Adrenal gland (tissue), 12 donors: ENCODE data around the gene RPS2. TPM values are rescaled to one million over a fixed set of nuclear protein-coding genes. Genes with fewer than 3 reads are reported as not detected.
A peak's percentile ranks its signal among the peaks of the same experiment; 100 is the strongest.

Experiments
- DNase-seq, 7 donors: peaks; one replicate each; pipeline ENCODE4 v3.0.0-alpha.2; 2019 to 2020
- H3K27ac ChIP-seq, 5 donors: fragments of 200-600 bp; sonication (generic) in 4 of 5; 1 replicate in 3 of 5; 2 replicates in 2 of 5; pipeline versions ENCODE4 v1.5.1 to v1.8.0; 2016 to 2020; ENCODE audit warnings: mild to moderate bottlenecking in 1 of 5
- H3K27me3 ChIP-seq: fragments of 200-600 bp; 2 replicates; pipeline ENCODE4 v1.8.0; 2021
- H3K36me3 ChIP-seq, 2 donors: fragments of 200-600 bp; replicated peaks in 1 of 2; 1 replicate in 1 of 2; 2 replicates in 1 of 2; pipeline versions ENCODE4 v1.5.1 to v1.8.0; 2018 to 2022
- H3K4me1 ChIP-seq, 2 donors: fragments of 200-600 bp; replicated peaks in 1 of 2; 1 replicate in 1 of 2; 2 replicates in 1 of 2; pipeline versions ENCODE4 v1.5.1 to v1.8.0; 2018 to 2021
- H3K4me3 ChIP-seq, 4 donors: fragments of 200-600 bp; sonication (generic) in 3 of 4; one replicate each; pipeline ENCODE4 v1.5.1; 2016 to 2018
- H3K9me3 ChIP-seq, 3 donors: fragments of 200-600 bp; sonication (generic) in 1 of 3; replicated peaks in 1 of 3; 1 replicate in 2 of 3; 2 replicates in 1 of 3; pipeline versions ENCODE4 v1.5.1 to v1.8.0; 2016 to 2021
- POLR2A ChIP-seq, 2 donors: fragments of 450-650 bp; IDR thresholded peaks; one replicate each; pipeline ENCODE4 v1.6.1; 2017; ENCODE audit warnings: antibody characterized with exemption in 2 of 2, mild to moderate bottlenecking in 2 of 2, moderate library complexity in 1 of 2
- WGBS, 4 donors: extraction: QIAGEN DNeasy Blood & Tissue Kit in 2 of 4; methylation state at CpG; one replicate each; pipeline versions ENCODE4 v1.1.5 to v1.1.7; 2013 to 2017; 5-methylcytosine and 5-hydroxymethylcytosine counted together
- intact Hi-C, 2 donors: fragments of 100-400 bp; cut with DNase I; formaldehyde crosslinking; loops; one replicate each; pipeline versions ENCODE4 v1.14.1 to v1.15.0; 2022 to 2023
- polyA plus RNA-seq, 3 donors: library from polyadenylated mRNA; stranded (reverse); fragments of 200-250 nt in 2 of 3; fragments of 350-450 nt in 1 of 3; fragmentation: Illumina TruSeq in 1 of 3; extraction: RNeasy Lipid Tissue Mini Kit (QIAGEN cat#74804) in 1 of 3; gene quantifications; one replicate each; pipeline ENCODE4 v1.2.3, GENCODE V29; 2013 to 2014
- total RNA-seq, 9 donors: library from RNA; depleted of rRNA in 4 of 9; stranded (reverse); fragments of >200 nt in 4 of 9; fragments of 120-200 nt in 1 of 9; fragmentation: NEBNext Ultra II Directional in 1 of 9; extraction: Animal tissue kit (Norgen Biotek cat#: 25700) in 1 of 9; gene quantifications; one replicate each; pipeline versions ENCODE4 v1.1.0 to v1.2.4, GENCODE V29; 2013 to 2023
- TF ChIP-seq, protein P1 (sequence below), 6 experiments: fragments of 450-650 bp in 4 of 6; fragments of 200-600 bp in 2 of 6; sonication (generic) in 1 of 6; IDR thresholded peaks; 1 replicate in 5 of 6; 2 replicates in 1 of 6; pipeline versions ENCODE4 v1.5.1 to v1.8.0; 2016 to 2021; ENCODE audit warnings: antibody characterized with exemption in 6 of 6, mild to moderate bottlenecking in 2 of 6, moderate library complexity in 1 of 6
- donor health status: healthy with polysubstance abuse.
- donor health status: Bipolar disorder and iron deficiency.
- donor health status: DM: yes; HTN: yes; CAD: no.
- donor health status: DM: no; HTN: no; CAD: no.
- donor health status: DM: no; HTN: no; CAD: no.
- donor health status: DM: yes; HTN: yes; CAD: no.

The RPS2 gene
- total and polyA plus RNA-seq, 12 donors: 1,045 to 4,016 (median 1,739) TPM

DNA sequence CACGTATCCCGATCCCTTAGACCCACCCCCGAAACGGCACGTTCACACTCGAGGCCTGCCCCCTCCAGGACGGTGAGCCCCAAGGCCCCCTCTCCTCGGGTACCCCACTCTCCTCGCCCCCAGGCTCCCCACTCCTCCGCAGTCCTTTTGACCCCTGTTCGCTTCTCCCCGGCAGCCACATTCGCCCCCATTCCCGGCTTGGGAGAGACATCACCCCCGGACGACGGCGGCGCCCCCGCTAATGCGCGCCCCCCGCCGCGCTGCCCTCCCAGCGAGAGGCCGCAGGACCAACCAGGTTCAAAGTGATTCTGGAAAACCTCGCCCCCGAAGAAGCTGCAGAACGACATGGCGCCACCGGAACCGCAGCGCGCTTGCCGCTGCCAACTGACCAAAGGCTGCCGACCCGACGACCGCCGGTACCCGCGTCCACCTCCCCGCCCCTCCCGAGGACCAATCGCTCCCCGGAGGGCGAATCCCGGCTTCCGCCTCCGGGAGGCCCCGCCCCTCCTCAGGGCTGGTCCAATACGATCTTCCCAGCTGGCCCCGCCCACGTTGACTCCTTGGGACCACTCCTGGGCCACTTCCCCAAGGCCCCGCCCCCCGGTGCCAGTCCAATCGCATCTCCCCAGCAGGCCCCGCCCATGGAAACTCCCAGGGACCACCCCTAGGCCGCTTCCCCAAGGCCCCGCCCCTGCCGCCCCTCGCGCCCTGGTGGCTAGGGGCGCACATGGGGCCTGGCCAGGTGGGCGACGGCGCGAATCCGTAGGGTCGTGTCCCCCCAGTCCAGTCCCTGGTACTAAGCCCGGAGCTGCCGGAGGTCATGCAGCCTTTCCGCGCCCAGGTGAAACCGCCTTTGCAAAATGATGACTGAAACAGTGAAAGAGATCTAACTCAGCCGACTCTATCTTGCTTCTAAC, 21.6 kb downstream of the RPS2 start, which contains the start of gene MSRB1:
MSRB1 (minus strand) TSS at position 390 of the 917 bp plus-strand sequence; CDS start at position 347, 43 bp downstream.
- DNase-seq: peak; percentile 99 to 100 (median 100)
- 0 to 1% (median 1%) methylated on average over 20 to 77 of the region's 77 CpGs for WGBS, 4 donors
- Histone ChIP-seq H3K36me3 (peaks cover 0 to 24% of the 10 kb centered on the region in 2 donors), H3K4me3 (peak within 1 kb of the TSS; percentile 49 to 86 (median 58)), H3K9me3 (no peaks in the 10 kb centered on the region), H3K27ac (peak within 1 kb of the TSS in 3 of 5 donors; percentile 40 to 88 (median 40)), H3K4me1 (peaks cover 7 to 11% of the 10 kb centered on the region in 2 donors), H3K27me3 (no peaks in the 10 kb centered on the region)
- TF ChIP-seq, protein P1, sequence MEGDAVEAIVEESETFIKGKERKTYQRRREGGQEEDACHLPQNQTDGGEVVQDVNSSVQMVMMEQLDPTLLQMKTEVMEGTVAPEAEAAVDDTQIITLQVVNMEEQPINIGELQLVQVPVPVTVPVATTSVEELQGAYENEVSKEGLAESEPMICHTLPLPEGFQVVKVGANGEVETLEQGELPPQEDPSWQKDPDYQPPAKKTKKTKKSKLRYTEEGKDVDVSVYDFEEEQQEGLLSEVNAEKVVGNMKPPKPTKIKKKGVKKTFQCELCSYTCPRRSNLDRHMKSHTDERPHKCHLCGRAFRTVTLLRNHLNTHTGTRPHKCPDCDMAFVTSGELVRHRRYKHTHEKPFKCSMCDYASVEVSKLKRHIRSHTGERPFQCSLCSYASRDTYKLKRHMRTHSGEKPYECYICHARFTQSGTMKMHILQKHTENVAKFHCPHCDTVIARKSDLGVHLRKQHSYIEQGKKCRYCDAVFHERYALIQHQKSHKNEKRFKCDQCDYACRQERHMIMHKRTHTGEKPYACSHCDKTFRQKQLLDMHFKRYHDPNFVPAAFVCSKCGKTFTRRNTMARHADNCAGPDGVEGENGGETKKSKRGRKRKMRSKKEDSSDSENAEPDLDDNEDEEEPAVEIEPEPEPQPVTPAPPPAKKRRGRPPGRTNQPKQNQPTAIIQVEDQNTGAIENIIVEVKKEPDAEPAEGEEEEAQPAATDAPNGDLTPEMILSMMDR (IDR thresholded peaks at IDR 0.05): peak in 2 of 6 experiments; percentile 7 to 22
- peak; percentile 83 to 90 for TF ChIP-seq POLR2A (IDR thresholded peaks at IDR 0.05)
- intact Hi-C loops: no loop called here

DNA sequence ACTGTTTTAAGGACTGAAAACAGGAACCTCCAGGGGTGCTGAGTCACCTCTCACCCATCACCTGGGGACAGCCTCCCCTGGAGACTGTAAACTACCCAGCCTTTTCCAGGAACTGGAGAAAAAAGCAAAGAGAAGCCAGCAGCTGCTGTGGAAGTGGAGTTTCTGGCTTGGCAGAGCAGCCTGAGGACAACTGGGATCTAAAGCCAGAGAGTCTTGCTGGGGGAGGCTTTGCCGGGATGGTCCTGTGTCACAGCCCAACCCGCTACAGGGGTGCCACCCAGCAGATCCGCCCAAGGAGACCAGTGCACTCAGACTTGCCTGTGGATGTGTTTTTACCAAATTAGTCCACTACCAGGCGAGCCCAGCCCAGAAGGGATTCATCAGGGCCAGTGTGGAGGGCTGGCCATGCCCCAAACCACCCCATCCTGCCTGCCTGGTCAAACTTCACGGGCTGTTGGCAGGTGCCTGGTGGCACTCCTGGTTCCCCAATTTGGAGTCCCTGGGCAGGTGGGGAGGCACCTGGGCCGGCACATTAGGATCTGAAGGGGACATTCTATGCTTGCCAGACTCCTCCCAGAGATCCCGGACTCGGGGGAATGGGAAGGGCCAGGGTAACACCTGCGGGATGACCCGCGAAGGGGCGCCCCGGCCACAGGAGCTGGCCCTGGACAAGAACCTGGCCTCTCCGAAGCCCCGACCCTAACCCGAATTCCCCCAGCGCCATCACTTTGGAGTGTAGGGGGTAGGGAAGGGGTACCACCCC, 22.4 kb downstream of the RPS2 start:
- no peaks in the 10 kb centered on the region for H3K9me3 ChIP-seq
- H3K36me3 ChIP-seq: peaks cover 0 to 30% of the 10 kb centered on the region in 2 donors
- peak overlapping the region in 2 of 5 donors; percentile 40 to 88 for H3K27ac ChIP-seq
- H3K4me3 ChIP-seq: peak overlapping the region; percentile 25 to 86 (median 58)
- no peak for DNase-seq
- TF ChIP-seq, protein P1 (IDR thresholded peaks at IDR 0.05): no peak
- no peak for TF ChIP-seq POLR2A (IDR thresholded peaks at IDR 0.05)
- no peaks in the 10 kb centered on the region for H3K27me3 ChIP-seq
- intact Hi-C loops: no loop called here
- peaks cover 7 to 11% of the 10 kb centered on the region in 2 donors for H3K4me1 ChIP-seq
- WGBS, 4 donors: 18 to 70% (median 40%) methylated on average over 2 to 17 of the region's 17 CpGs

DNA sequence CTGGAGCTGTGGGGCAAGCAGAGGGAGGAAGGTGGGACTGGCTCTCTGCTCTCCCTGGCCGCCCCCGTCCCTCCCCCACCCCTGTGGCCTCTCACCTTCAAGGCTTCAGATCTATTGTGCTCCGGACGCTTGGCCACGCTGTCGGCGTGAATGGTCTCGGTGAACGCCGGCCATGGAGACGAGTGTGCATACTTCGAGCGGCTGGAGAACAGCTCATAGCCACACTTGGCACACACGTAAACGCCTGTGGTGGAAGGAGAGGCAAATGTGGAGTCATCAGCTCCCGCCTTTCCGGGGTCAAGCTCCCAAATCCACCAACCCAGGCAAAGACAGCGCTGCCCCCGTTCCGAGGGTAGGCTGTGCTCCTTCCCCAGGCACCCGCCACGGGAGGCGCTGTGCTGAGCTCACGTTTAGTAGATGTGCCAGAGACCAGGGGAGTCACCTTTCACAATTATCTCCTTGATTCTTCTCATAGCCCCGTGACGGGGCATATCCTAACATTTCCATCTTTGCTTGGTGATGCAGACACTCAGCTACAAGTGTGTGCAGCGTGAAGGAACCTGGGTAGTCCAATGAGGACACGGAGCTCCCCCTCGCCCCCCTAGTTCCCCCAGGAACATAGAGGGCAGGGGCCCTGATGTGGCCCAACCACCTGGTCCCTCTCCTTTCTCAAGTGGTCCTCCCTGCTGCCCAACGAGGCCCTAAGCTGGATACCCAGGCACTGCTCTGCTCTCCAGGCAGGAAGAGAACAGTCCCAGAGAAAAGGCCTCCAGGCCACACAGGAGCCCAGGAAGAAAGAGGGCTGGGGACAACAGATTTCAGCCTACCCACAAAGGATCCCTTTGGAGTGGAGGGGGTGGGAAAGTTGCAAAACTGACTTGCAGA, 23.2 kb downstream of the RPS2 start:
- Histone ChIP-seq H3K27ac (no peak overlapping the region), H3K27me3 (no peaks in the 10 kb centered on the region), H3K36me3 (peaks cover 0 to 30% of the 10 kb centered on the region in 2 donors), H3K4me1 (peaks cover 7 to 11% of the 10 kb centered on the region in 2 donors), H3K4me3 (no peak overlapping the region), H3K9me3 (no peaks in the 10 kb centered on the region)
- no peak for TF ChIP-seq POLR2A (IDR thresholded peaks at IDR 0.05)
- TF ChIP-seq, protein P1 (IDR thresholded peaks at IDR 0.05): no peak
- DNase-seq: no peak
- intact Hi-C loops: no loop called here
- WGBS, 4 donors: 87 to 91% (median 89%) methylated on average over 20 to 30 of the region's 30 CpGs
